H9 (cell line): ENCODE results near the gene UBAC2. TPM values are rescaled to one million over a fixed set of nuclear protein-coding genes. Genes with fewer than 3 reads are reported as not detected.

ENCODE experiments used
- DNase-seq: peaks from one replicate; pipeline ENCODE4 v3.0.0-alpha.2; 2017
- H2AFZ ChIP-seq: one replicate; pipeline ENCODE4 v1.6.1; 2013; ENCODE audit warnings: mild to moderate bottlenecking, low read length, control low read depth, moderate library complexity
- H2AK5ac ChIP-seq: 2 replicates; pipeline ENCODE4 v1.6.1; 2013; ENCODE audit warnings: low read length, control low read depth, mixed read lengths; ENCODE audit not compliant: insufficient read length
- H2BK120ac ChIP-seq: one replicate; pipeline ENCODE4 v1.6.1; 2013; ENCODE audit warnings: low read depth, mild to moderate bottlenecking, low read length, control low read depth, inconsistent platforms; ENCODE audit not compliant: poor library complexity, severe bottlenecking
- H2BK12ac ChIP-seq: 2 replicates; pipeline ENCODE4 v1.6.1; 2013; ENCODE audit warnings: low read length, control low read depth, mixed read lengths, low read depth; ENCODE audit not compliant: insufficient read length
- H2BK15ac ChIP-seq: 2 replicates; pipeline ENCODE4 v1.6.1; 2013; ENCODE audit warnings: low read depth, low read length, control low read depth
- H2BK20ac ChIP-seq: one replicate; pipeline ENCODE4 v1.6.1; 2013; ENCODE audit warnings: low read depth, mild to moderate bottlenecking, low read length, control low read depth, inconsistent platforms; ENCODE audit not compliant: poor library complexity, severe bottlenecking
- H2BK5ac ChIP-seq: 2 replicates; pipeline ENCODE4 v1.6.1; 2013; ENCODE audit warnings: low read length, control low read depth, mixed read lengths; ENCODE audit not compliant: insufficient read length
- H3K14ac ChIP-seq: 2 replicates; pipeline ENCODE4 v1.6.1; 2013; ENCODE audit warnings: low read length, control low read depth; ENCODE audit not compliant: insufficient read depth
- H3K18ac ChIP-seq: 2 replicates; pipeline ENCODE4 v1.6.1; 2013; ENCODE audit warnings: low read depth, mild to moderate bottlenecking, mixed read lengths, low read length, control low read depth; ENCODE audit not compliant: insufficient read length
- H3K23ac ChIP-seq: 2 replicates; pipeline ENCODE4 v1.6.1; 2013; ENCODE audit warnings: low read length, control low read depth, mixed read lengths, low read depth; ENCODE audit not compliant: insufficient read length
- H3K23me2 ChIP-seq: 2 replicates; pipeline ENCODE4 v1.6.1; 2013; ENCODE audit warnings: low read depth, mild to moderate bottlenecking, mixed read lengths, low read length, control low read depth; ENCODE audit not compliant: insufficient read length, poor library complexity, severe bottlenecking
- H3K27ac ChIP-seq: 2 replicates; pipeline ENCODE4 v1.5.1; 2013; ENCODE audit warnings: low read length, control low read depth, mixed read lengths, low read depth; ENCODE audit not compliant: insufficient read length
- H3K27me3 ChIP-seq: 2 replicates; pipeline ENCODE4 v1.6.1; 2013; ENCODE audit warnings: low read length, control low read depth, inconsistent platforms; ENCODE audit not compliant: insufficient read depth
- H3K4ac ChIP-seq: 2 replicates; pipeline ENCODE4 v1.6.1; 2013; ENCODE audit warnings: low read depth, mild to moderate bottlenecking, control low read depth, inconsistent platforms, low read length, moderate library complexity
- H3K4me1 ChIP-seq: 2 replicates; pipeline ENCODE4 v1.6.1; 2013; ENCODE audit warnings: low read length, control low read depth, inconsistent platforms; ENCODE audit not compliant: insufficient read depth
- H3K4me2 ChIP-seq: 2 replicates; pipeline ENCODE4 v1.6.1; 2013; ENCODE audit warnings: low read length, control low read depth, mixed read lengths; ENCODE audit not compliant: insufficient read length, insufficient read depth
- H3K56ac ChIP-seq: 2 replicates; pipeline ENCODE4 v1.6.1; 2013; ENCODE audit warnings: low read depth, mild to moderate bottlenecking, mixed read lengths, low read length, control low read depth; ENCODE audit not compliant: insufficient read length
- H3K79me1 ChIP-seq: 2 replicates; pipeline ENCODE4 v1.6.1; 2013; ENCODE audit warnings: low read depth, mild to moderate bottlenecking, moderate library complexity, low read length, control low read depth, inconsistent platforms; ENCODE audit not compliant: insufficient read depth, poor library complexity, severe bottlenecking
- H3K79me2 ChIP-seq: 2 replicates; pipeline ENCODE4 v1.6.1; 2013; ENCODE audit warnings: low read length, control low read depth, inconsistent platforms; ENCODE audit not compliant: insufficient read depth
- H3K9ac ChIP-seq: 2 replicates; pipeline ENCODE4 v1.6.1; 2013; ENCODE audit warnings: low read length, control low read depth, mixed read lengths; ENCODE audit not compliant: insufficient read length; ENCODE audit errors: extremely low read depth
- H3K9me3 ChIP-seq: one replicate; pipeline ENCODE4 v1.6.1; 2013; ENCODE audit warnings: low read depth, low read length, inconsistent platforms; ENCODE audit not compliant: control insufficient read depth
- H3T11ph ChIP-seq: one replicate; pipeline ENCODE4 v1.6.1; 2013; ENCODE audit warnings: mild to moderate bottlenecking, low read length, control low read depth, inconsistent platforms
- H4K20me1 ChIP-seq: one replicate; pipeline ENCODE4 v1.6.1; 2013; ENCODE audit not compliant: control insufficient read depth, insufficient read length, insufficient read depth
- H4K5ac ChIP-seq: 2 replicates; pipeline ENCODE4 v1.6.1; 2013; ENCODE audit warnings: low read depth, mild to moderate bottlenecking, mixed read lengths, low read length, control low read depth; ENCODE audit not compliant: insufficient read length
- H4K8ac ChIP-seq: replicated peaks from 2 replicates; pipeline ENCODE4 v1.6.1; 2013; ENCODE audit warnings: low read length, control low read depth, mixed read lengths, low read depth; ENCODE audit not compliant: insufficient read length
- H4K91ac ChIP-seq: 2 replicates; pipeline ENCODE4 v1.6.1; 2013; ENCODE audit warnings: low read depth, mild to moderate bottlenecking, moderate library complexity, mixed read lengths, low read length, control low read depth; ENCODE audit not compliant: insufficient read length
- H3K27ac Mint-ChIP-seq, 3 experiments: 2 replicates in 2 of 3; 3 replicates in 1 of 3; pipeline ENCODE4 v1.8.0; 2020 to 2021; ENCODE audit warnings: mixed read lengths in 3 of 3, mild to moderate bottlenecking in 1 of 3, moderate library complexity in 1 of 3
- H3K27me3 Mint-ChIP-seq: 2 replicates; pipeline ENCODE4 v1.8.0; 2021; ENCODE audit warnings: low read depth, mild to moderate bottlenecking, moderate library complexity, mixed read lengths
- H3K36me3 Mint-ChIP-seq, 3 experiments: 2 replicates in 2 of 3; 3 replicates in 1 of 3; pipeline ENCODE4 v1.8.0; 2020 to 2021; ENCODE audit warnings: low read depth in 3 of 3, mixed read lengths in 3 of 3; ENCODE audit not compliant: insufficient read depth in 1 of 3
- H3K4me1 Mint-ChIP-seq, 2 experiments: 2 replicates each; pipeline ENCODE4 v1.8.0; 2020; ENCODE audit warnings: mixed read lengths in 2 of 2
- H3K4me3 Mint-ChIP-seq, 2 experiments: 2 replicates in 1 of 2; 3 replicates in 1 of 2; pipeline ENCODE4 v1.8.0; 2020 to 2021; ENCODE audit warnings: mild to moderate bottlenecking in 2 of 2, mixed read lengths in 2 of 2, moderate library complexity in 1 of 2
- H3K9me3 Mint-ChIP-seq, 2 experiments: 2 replicates in 1 of 2; 3 replicates in 1 of 2; pipeline ENCODE4 v1.8.0; 2020; ENCODE audit warnings: mild to moderate bottlenecking in 2 of 2, mixed read lengths in 2 of 2, moderate library complexity in 1 of 2
- WGBS: extraction: QIAGEN DNeasy Blood & Tissue Kit; methylation state at CpG from one replicate; pipeline ENCODE4 v1.1.7; 2013; ENCODE audit warnings: missing lambda C conversion rate, low lambda C conversion rate, mixed read lengths; ENCODE audit not compliant: insufficient read length; ENCODE audit errors: extremely low coverage; 5-methylcytosine and 5-hydroxymethylcytosine counted together
- total RNA-seq: library from RNA; stranded (reverse); gene quantifications from 2 replicates; pipeline ENCODE4 v1.2.1, GENCODE V29; 2021
- TF ChIP-seq, protein P1 (sequence below): fragments of 200-600 bp; sonication (generic); conservative IDR thresholded peaks from 3 replicates; pipeline ENCODE4 v1.8.0; 2021; ENCODE audit warnings: antibody characterized with exemption, mild to moderate bottlenecking

The UBAC2 gene
- total RNA-seq, 1 experiment from 2014 or later, result 52.3 TPM

GRCh38 chr13:99395436-99395835, 194.8 kb downstream of the UBAC2 start:
- Histone ChIP-seq H3K9me3 (no peaks in the 10 kb centered on the region), H3K27ac (no peak overlapping the region), H4K5ac (no peak overlapping the region), H3K4me1 (no peaks in the 10 kb centered on the region), H2AK5ac (no peak overlapping the region), H3K9ac (no peak overlapping the region), H4K8ac (no peak overlapping the region), H3K4me2 (no peak overlapping the region), H2BK15ac (no peak overlapping the region), H3K23me2 (no peaks in the 10 kb centered on the region), H3K79me1 (no peaks in the 10 kb centered on the region), H3K79me2 (no peaks in the 10 kb centered on the region), H2BK5ac (no peak overlapping the region), H2BK20ac (no peak overlapping the region), H2AFZ (no peak overlapping the region), H3K27me3 (no peaks in the 10 kb centered on the region), H3K23ac (no peak overlapping the region), H4K91ac (no peak overlapping the region), H2BK120ac (no peak overlapping the region), H2BK12ac (no peak overlapping the region), H3T11ph (no peak overlapping the region), H4K20me1 (no peaks in the 10 kb centered on the region), H3K14ac (no peak overlapping the region), H3K56ac (no peak overlapping the region), H3K18ac (no peak overlapping the region), H3K4ac (no peak overlapping the region)
- peak overlapping the region in 1 of 3 experiments; percentile 25; a peak in 1 of 7 replicates for H3K27ac Mint-ChIP-seq
- H3K9me3 Mint-ChIP-seq, result peaks cover 2 to 4% of the 10 kb centered on the region in 2 experiments; a peak in 2 of 5 replicates
- TF ChIP-seq, protein P1, sequence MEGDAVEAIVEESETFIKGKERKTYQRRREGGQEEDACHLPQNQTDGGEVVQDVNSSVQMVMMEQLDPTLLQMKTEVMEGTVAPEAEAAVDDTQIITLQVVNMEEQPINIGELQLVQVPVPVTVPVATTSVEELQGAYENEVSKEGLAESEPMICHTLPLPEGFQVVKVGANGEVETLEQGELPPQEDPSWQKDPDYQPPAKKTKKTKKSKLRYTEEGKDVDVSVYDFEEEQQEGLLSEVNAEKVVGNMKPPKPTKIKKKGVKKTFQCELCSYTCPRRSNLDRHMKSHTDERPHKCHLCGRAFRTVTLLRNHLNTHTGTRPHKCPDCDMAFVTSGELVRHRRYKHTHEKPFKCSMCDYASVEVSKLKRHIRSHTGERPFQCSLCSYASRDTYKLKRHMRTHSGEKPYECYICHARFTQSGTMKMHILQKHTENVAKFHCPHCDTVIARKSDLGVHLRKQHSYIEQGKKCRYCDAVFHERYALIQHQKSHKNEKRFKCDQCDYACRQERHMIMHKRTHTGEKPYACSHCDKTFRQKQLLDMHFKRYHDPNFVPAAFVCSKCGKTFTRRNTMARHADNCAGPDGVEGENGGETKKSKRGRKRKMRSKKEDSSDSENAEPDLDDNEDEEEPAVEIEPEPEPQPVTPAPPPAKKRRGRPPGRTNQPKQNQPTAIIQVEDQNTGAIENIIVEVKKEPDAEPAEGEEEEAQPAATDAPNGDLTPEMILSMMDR, result no peak
- H3K27me3 Mint-ChIP-seq, result no peaks in the 10 kb centered on the region; the same call in 1 of the 2 replicates
- peaks cover 5 to 12% of the 10 kb centered on the region in 2 experiments; a peak in 3 of 4 replicates for H3K4me1 Mint-ChIP-seq
- no peak for DNase-seq
- H3K36me3 Mint-ChIP-seq, result peaks cover 0 to 5% (median under 1%) of the 10 kb centered on the region in 3 experiments; a peak in 2 of 7 replicates
- H3K4me3 Mint-ChIP-seq, result no peak overlapping the region
- WGBS, result no CpG with 5 or more reads among the region's 11 CpGs
